Testis (tissue), 2 donors: ENCODE data around the gene RPE65.

Experiments used
- POLR2A ChIP-seq: fragments of 450-650 bp; IDR thresholded peaks from one replicate; pipeline ENCODE4 v1.6.1; 2017; ENCODE audit warnings: antibody characterized with exemption, mild to moderate bottlenecking, moderate library complexity
- TF ChIP-seq, protein P1 (sequence below), 3 experiments: fragments of 450-650 bp in 2 of 3; fragments of 200-600 bp in 1 of 3; sonication (generic) in 1 of 3; IDR thresholded peaks; one replicate each; pipeline ENCODE4 v1.5.1; 2016 to 2019; ENCODE audit warnings: antibody characterized with exemption in 3 of 3, mild to moderate bottlenecking in 2 of 3, moderate library complexity in 1 of 3

DNA sequence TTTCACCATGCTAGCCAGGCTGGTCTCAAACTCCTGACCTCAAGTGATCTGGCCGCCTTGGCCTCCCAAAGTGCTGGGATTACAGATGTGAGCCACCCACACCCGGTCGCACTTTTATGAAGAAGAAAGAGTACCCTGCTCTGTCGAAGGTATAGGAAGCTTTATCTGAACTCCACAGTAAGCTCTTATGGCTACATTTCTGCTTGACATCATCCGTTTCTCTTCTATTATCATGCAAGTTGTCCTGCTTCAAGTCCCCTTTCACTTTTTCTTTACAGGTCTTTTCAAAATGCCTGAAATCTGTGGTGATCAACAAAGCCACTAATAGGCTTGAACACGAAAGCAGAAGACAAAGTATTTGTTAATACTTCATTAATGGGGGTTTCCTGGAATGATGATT, 4.0 kb downstream of the RPE65 start:
- TF ChIP-seq, protein P1, sequence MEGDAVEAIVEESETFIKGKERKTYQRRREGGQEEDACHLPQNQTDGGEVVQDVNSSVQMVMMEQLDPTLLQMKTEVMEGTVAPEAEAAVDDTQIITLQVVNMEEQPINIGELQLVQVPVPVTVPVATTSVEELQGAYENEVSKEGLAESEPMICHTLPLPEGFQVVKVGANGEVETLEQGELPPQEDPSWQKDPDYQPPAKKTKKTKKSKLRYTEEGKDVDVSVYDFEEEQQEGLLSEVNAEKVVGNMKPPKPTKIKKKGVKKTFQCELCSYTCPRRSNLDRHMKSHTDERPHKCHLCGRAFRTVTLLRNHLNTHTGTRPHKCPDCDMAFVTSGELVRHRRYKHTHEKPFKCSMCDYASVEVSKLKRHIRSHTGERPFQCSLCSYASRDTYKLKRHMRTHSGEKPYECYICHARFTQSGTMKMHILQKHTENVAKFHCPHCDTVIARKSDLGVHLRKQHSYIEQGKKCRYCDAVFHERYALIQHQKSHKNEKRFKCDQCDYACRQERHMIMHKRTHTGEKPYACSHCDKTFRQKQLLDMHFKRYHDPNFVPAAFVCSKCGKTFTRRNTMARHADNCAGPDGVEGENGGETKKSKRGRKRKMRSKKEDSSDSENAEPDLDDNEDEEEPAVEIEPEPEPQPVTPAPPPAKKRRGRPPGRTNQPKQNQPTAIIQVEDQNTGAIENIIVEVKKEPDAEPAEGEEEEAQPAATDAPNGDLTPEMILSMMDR (IDR thresholded peaks at IDR 0.05) = no peak
- no peak for TF ChIP-seq POLR2A
